Neural crest cell (in vitro differentiated cells): ENCODE data around the gene APLP2. TPM values are rescaled to one million over a fixed set of nuclear protein-coding genes. Genes with fewer than 3 reads are reported as not detected.

Experiments used
- DNase-seq: peaks from one replicate; pipeline ENCODE4 v3.0.0; 2021; ENCODE audit warnings: low read depth, mixed read lengths, low spot score
- H3K27ac Mint-ChIP-seq: one replicate; pipeline ENCODE4 v1.8.0; 2021; ENCODE audit warnings: mild to moderate bottlenecking, mixed read lengths; ENCODE audit not compliant: unreplicated experiment
- H3K27me3 Mint-ChIP-seq: 2 replicates; pipeline ENCODE4 v1.8.0; 2021; ENCODE audit warnings: low read depth, mild to moderate bottlenecking, mixed read lengths
- H3K36me3 Mint-ChIP-seq: 2 replicates; pipeline ENCODE4 v1.8.0; 2021; ENCODE audit warnings: low read depth, mild to moderate bottlenecking, mixed read lengths
- H3K4me1 Mint-ChIP-seq: 2 replicates; pipeline ENCODE4 v1.8.0; 2021; ENCODE audit warnings: mixed read lengths
- H3K4me3 Mint-ChIP-seq: one replicate; pipeline ENCODE4 v1.8.0; 2021; ENCODE audit warnings: mild to moderate bottlenecking, mixed read lengths
- H3K9me3 Mint-ChIP-seq: 2 replicates; pipeline ENCODE4 v1.8.0; 2021; ENCODE audit warnings: mixed read lengths
- total RNA-seq: library from RNA; stranded (reverse); gene quantifications from 2 replicates; pipeline ENCODE4 v1.2.1, GENCODE V29; 2021
- TF ChIP-seq, protein P1 (sequence below): fragments of 200-600 bp; sonication (generic); conservative IDR thresholded peaks from 2 replicates; pipeline ENCODE4 v1.5.0; 2021; ENCODE audit warnings: antibody characterized with exemption, mild to moderate bottlenecking

The APLP2 gene
- total RNA-seq, 1 donor from 2014 or later = 234 TPM

DNA sequence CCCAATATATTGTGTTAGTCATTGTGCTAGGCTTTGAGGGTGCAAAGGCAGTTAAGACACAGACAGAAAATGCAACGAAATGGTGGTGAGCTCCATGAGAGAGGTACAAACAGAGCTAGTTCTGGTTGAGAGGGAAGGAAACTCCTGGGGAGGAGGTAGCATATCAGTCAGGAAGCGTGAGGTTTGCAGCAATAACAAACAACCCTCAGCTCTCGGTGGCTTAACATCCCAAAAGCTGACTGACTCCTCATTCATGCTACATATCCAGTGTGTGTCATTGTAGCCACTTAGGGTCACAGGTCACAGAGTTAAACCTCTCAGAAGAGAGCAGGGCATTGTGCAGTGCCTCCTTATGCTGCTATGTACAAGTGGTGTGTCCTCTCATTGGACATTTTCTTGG is 88.1 kb downstream of the APLP2 start:
- Mint-ChIP-seq H3K36me3 (peaks cover 9% of the 10 kb centered on the region), H3K4me1 (peaks cover 17% of the 10 kb centered on the region), H3K27ac (no peak overlapping the region), H3K27me3 (peaks cover 65% of the 10 kb centered on the region), H3K9me3 (no peaks in the 10 kb centered on the region), H3K4me3 (peak overlapping the region; percentile 42)
- no peak for DNase-seq
- TF ChIP-seq, protein P1, sequence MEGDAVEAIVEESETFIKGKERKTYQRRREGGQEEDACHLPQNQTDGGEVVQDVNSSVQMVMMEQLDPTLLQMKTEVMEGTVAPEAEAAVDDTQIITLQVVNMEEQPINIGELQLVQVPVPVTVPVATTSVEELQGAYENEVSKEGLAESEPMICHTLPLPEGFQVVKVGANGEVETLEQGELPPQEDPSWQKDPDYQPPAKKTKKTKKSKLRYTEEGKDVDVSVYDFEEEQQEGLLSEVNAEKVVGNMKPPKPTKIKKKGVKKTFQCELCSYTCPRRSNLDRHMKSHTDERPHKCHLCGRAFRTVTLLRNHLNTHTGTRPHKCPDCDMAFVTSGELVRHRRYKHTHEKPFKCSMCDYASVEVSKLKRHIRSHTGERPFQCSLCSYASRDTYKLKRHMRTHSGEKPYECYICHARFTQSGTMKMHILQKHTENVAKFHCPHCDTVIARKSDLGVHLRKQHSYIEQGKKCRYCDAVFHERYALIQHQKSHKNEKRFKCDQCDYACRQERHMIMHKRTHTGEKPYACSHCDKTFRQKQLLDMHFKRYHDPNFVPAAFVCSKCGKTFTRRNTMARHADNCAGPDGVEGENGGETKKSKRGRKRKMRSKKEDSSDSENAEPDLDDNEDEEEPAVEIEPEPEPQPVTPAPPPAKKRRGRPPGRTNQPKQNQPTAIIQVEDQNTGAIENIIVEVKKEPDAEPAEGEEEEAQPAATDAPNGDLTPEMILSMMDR = no peak

- no peaks in the 10 kb centered on the region for H3K9me3 Mint-ChIP-seq
- H3K36me3 Mint-ChIP-seq = peaks cover 9% of the 10 kb centered on the region
- no peak overlapping the region for H3K27ac Mint-ChIP-seq
- DNase-seq = no peak
- TF ChIP-seq, protein P1 = no peak
- H3K4me1 Mint-ChIP-seq = peaks cover 17% of the 10 kb centered on the region
- peaks cover 78% of the 10 kb centered on the region for H3K27me3 Mint-ChIP-seq
- H3K4me3 Mint-ChIP-seq = peak overlapping the region; percentile 42
Observed at GRCh38 chr11:130159139-130159538, 89.4 kb downstream of the APLP2 start.

- Mint-ChIP-seq H3K27me3 (peaks cover 73% of the 10 kb centered on the region), H3K27ac (no peak within 1 kb of the TSS), H3K4me1 (peaks cover 17% of the 10 kb centered on the region), H3K36me3 (peaks cover 9% of the 10 kb centered on the region), H3K4me3 (peak within 1 kb of the TSS; percentile 54), H3K9me3 (no peaks in the 10 kb centered on the region)
- TF ChIP-seq, protein P1 = no peak
- peak; percentile 12 for DNase-seq
Observed at GRCh38 chr11:130159657-130160497, 90.2 kb downstream of the APLP2 start, which contains the start of gene ST14. Gene ST14, plus strand, starts transcription at chr11:130159782. Its CDS starts 198 bp downstream, at chr11:130159980.

DNA sequence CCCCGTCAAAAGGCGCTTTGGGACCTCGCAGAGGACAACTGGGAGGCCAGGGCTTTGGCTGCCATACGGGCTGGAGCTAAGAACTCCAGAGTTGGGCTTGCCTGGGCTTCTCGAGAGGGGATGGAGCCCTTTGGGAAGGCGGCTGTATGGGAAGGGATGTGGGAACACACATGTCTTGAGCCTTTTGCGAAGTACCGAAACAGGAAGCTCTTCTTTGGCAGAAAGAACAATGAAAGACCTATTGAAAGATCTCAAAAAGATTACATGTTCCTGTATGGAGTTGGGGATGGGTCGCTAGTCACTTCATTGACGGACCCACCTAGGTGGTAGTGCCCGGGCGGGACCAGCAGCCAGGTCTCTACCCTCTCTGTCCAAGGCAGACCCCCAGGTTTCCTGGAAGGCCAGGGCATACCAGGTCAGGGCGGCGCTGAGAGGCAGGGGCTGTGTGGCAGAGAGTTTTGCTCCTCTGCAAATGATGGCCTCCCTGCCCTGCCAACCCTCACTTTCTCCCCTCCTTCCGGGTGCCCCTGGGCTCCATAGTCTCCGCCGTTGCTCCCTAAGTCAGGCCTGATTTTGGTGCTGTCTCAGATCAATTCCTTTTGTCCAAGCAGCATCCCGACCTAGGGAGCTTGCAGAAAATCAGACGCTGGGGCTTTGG is 90.9 kb downstream of the APLP2 start:
- Mint-ChIP-seq H3K9me3 (no peaks in the 10 kb centered on the region), H3K27me3 (peaks cover 79% of the 10 kb centered on the region), H3K4me3 (peak overlapping the region; percentile 54), H3K36me3 (peaks cover 9% of the 10 kb centered on the region), H3K27ac (no peak overlapping the region), H3K4me1 (peaks cover 17% of the 10 kb centered on the region)
- DNase-seq = no peak
- TF ChIP-seq, protein P1 = no peak

- H3K9me3 Mint-ChIP-seq = no peaks in the 10 kb centered on the region
- no peak overlapping the region for H3K27ac Mint-ChIP-seq
- H3K27me3 Mint-ChIP-seq = peaks cover 78% of the 10 kb centered on the region
- H3K4me3 Mint-ChIP-seq = peak overlapping the region; percentile 26
- peaks cover 17% of the 10 kb centered on the region for H3K4me1 Mint-ChIP-seq
- H3K36me3 Mint-ChIP-seq = peaks cover 7% of the 10 kb centered on the region
- TF ChIP-seq, protein P1 = no peak
- DNase-seq = no peak
Observed at GRCh38 chr11:130161441-130162145, 91.9 kb downstream of the APLP2 start.
